ENCODE results near the gene KRTAP17-1.
"Not testable (repeated sequence)": the region's sequence is repeated elsewhere in the genome, so short reads cannot be mapped to it uniquely, and the experiment has no call there.

DNA sequence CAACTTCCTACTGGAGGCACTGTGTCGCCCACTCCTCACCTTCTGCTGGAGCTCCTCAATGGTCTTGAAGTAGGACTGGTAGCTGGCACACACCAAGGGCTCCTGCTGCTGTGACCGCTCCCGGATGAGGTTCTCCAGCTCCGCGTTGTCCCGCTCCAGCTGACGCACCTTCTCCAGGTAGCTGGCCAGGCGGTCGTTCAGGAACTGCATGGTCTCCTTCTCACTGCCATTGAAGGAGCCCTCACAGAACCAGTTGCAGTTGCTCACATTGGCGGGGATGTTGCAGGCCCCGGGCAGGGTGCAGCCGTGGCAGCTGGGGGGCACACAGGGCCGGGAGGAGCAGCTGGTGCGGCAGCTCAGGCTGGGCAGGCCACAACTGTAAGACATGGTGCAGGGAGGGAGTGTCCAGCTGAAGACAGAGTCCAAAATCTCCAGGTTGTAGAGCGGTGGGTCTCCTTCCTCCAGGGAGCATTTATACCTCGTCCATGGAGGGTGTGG, 34.9 kb upstream of the KRTAP17-1 start, which contains the start of gene KRT33A:
- TF ChIP-seq POLR2A (IDR thresholded peaks at IDR 0.05); POLR2AphosphoS5 (IDR thresholded peaks at IDR 0.05; ENCODE audit: insufficient read depth in 1 of 2, low read depth in 1 of 2): not testable (repeated sequence)
- TF ChIP-seq, protein P1, sequence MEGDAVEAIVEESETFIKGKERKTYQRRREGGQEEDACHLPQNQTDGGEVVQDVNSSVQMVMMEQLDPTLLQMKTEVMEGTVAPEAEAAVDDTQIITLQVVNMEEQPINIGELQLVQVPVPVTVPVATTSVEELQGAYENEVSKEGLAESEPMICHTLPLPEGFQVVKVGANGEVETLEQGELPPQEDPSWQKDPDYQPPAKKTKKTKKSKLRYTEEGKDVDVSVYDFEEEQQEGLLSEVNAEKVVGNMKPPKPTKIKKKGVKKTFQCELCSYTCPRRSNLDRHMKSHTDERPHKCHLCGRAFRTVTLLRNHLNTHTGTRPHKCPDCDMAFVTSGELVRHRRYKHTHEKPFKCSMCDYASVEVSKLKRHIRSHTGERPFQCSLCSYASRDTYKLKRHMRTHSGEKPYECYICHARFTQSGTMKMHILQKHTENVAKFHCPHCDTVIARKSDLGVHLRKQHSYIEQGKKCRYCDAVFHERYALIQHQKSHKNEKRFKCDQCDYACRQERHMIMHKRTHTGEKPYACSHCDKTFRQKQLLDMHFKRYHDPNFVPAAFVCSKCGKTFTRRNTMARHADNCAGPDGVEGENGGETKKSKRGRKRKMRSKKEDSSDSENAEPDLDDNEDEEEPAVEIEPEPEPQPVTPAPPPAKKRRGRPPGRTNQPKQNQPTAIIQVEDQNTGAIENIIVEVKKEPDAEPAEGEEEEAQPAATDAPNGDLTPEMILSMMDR (IDR thresholded peaks at IDR 0.05): not testable (repeated sequence)
